ENCODE data around the gene DOK7.

DOK7 gene

GRCh38 chr4:3494462-3494871, 31.4 kb downstream of the DOK7 start:
- TF ChIP-seq CTCF (IDR thresholded peaks at IDR 0.05; ENCODE audit: low read depth, low read length, missing control alignments), result no peak
- DNase-seq (ENCODE audit: low read depth), result no peak
- no peak overlapping the region for H3K4me3 ChIP-seq (ENCODE audit: low read depth, low read length)

GRCh38 chr4:3495204-3495975, 32.3 kb downstream of the DOK7 start:
- TF ChIP-seq CTCF (IDR thresholded peaks at IDR 0.05; ENCODE audit: low read depth, low read length, missing control alignments), result no peak
- no peak overlapping the region for H3K4me3 ChIP-seq (ENCODE audit: low read depth, low read length)
- DNase-seq (ENCODE audit: low read depth), result no peak

GRCh38 chr4:3496021-3496420, 32.9 kb downstream of the DOK7 start:
- no peak overlapping the region for H3K4me3 ChIP-seq (ENCODE audit: low read depth, low read length)
- no peak for TF ChIP-seq CTCF (IDR thresholded peaks at IDR 0.05; ENCODE audit: low read depth, low read length, missing control alignments)
- DNase-seq (ENCODE audit: low read depth), result no peak

- no peak overlapping the region for H3K4me3 ChIP-seq (ENCODE audit: low read depth, low read length)
- DNase-seq (ENCODE audit: low read depth), result no peak
- no peak for TF ChIP-seq CTCF (IDR thresholded peaks at IDR 0.05; ENCODE audit: low read depth, low read length, missing control alignments)
These were observed 34.0 kb downstream of the DOK7 start for GRCh38 chr4:3497095-3497494.

- no peak overlapping the region for H3K4me3 ChIP-seq (ENCODE audit: low read depth, low read length)
- no peak for DNase-seq (ENCODE audit: low read depth)
These were observed 34.6 kb downstream of the DOK7 start for GRCh38 chr4:3497523-3498389.

GRCh38 chr4:3498407-3498806, 35.3 kb downstream of the DOK7 start:
- TF ChIP-seq CTCF (IDR thresholded peaks at IDR 0.05; ENCODE audit: low read depth, low read length, missing control alignments), result no peak
- H3K4me3 ChIP-seq (ENCODE audit: low read depth, low read length), result no peak overlapping the region
- no peak for DNase-seq (ENCODE audit: low read depth)

More at GRCh38 chr4:3497523-3498389, 34.6 kb downstream of the DOK7 start:
- no peak for TF ChIP-seq CTCF (IDR thresholded peaks at IDR 0.05; ENCODE audit: low read depth, low read length, missing control alignments)

Data from GM12864 (cell line).